Brain microvascular endothelial cell (primary cell): Measurements from ENCODE around the gene TTC7B.

Experiments used
- DNase-seq: peaks from one replicate; pipeline ENCODE4 v3.0.0-alpha.2; 2020
- H3K27ac ChIP-seq: fragments of 250-450 bp; sonication (Bioruptor Pico); 2 replicates; pipeline ENCODE4 v1.5.1; 2020; ENCODE audit warnings: mild to moderate bottlenecking, moderate library complexity
- H3K27me3 ChIP-seq: fragments of 250-450 bp; sonication (Bioruptor Pico); replicated peaks from 2 replicates; pipeline ENCODE4 v1.5.1; 2020; ENCODE audit warnings: mild to moderate bottlenecking
- H3K36me3 ChIP-seq: fragments of 250-450 bp; sonication (Bioruptor Pico); replicated peaks from 2 replicates; pipeline ENCODE4 v1.5.1; 2020; ENCODE audit warnings: mild to moderate bottlenecking
- H3K4me3 ChIP-seq: 2 replicates; pipeline ENCODE4 v1.5.1; 2011; ENCODE audit warnings: low read depth, mild to moderate bottlenecking, control low read depth, low read length, moderate library complexity
- CTCF ChIP-seq: IDR thresholded peaks from 2 replicates; pipeline ENCODE4 v1.5.1; 2011; ENCODE audit warnings: low read depth, mild to moderate bottlenecking, moderate library complexity, low read length, control low read depth, inconsistent platforms; ENCODE audit errors: missing control alignments
- in situ Hi-C: cut with HindIII; loops from 2 replicates; pipeline ENCODE4 v1.10.0; 2017; ENCODE audit warnings: low sequenced_read_pairs, low pct_ligation_motif_present

The TTC7B gene

GRCh38 chr14:90574188-90575131, 241.8 kb downstream of the TTC7B start:
- DNase-seq = no peak
- in situ Hi-C loops = no loop called here
- TF ChIP-seq CTCF = no peak
- no peaks in the 10 kb centered on the region for H3K36me3 ChIP-seq
- H3K4me3 ChIP-seq = no peak overlapping the region
- H3K27me3 ChIP-seq = no peaks in the 10 kb centered on the region
- no peak overlapping the region for H3K27ac ChIP-seq

GRCh38 chr14:90573385-90574105, 242.7 kb downstream of the TTC7B start:
- in situ Hi-C loops = no loop called here
- Histone ChIP-seq H3K4me3 (no peak overlapping the region), H3K36me3 (no peaks in the 10 kb centered on the region), H3K27me3 (no peaks in the 10 kb centered on the region), H3K27ac (no peak overlapping the region)
- no peak for DNase-seq
- TF ChIP-seq CTCF = no peak

- in situ Hi-C loops = no loop called here
- no peaks in the 10 kb centered on the region for H3K27me3 ChIP-seq
- no peak for DNase-seq
- no peak for TF ChIP-seq CTCF
- no peak overlapping the region for H3K27ac ChIP-seq
- H3K4me3 ChIP-seq = no peak overlapping the region
- no peaks in the 10 kb centered on the region for H3K36me3 ChIP-seq
Observed at GRCh38 chr14:90572441-90573150, 243.6 kb downstream of the TTC7B start.

- H3K4me3 ChIP-seq = no peak overlapping the region
- in situ Hi-C loops = no loop called here
- no peaks in the 10 kb centered on the region for H3K36me3 ChIP-seq
- no peak for DNase-seq
- H3K27me3 ChIP-seq = no peaks in the 10 kb centered on the region
- no peak for TF ChIP-seq CTCF
- H3K27ac ChIP-seq = no peak overlapping the region
Observed at GRCh38 chr14:90571149-90571947, 244.9 kb downstream of the TTC7B start.

- TF ChIP-seq CTCF = no peak
- no peak for DNase-seq
- H3K27me3 ChIP-seq = no peaks in the 10 kb centered on the region
- no peak overlapping the region for H3K4me3 ChIP-seq
- H3K36me3 ChIP-seq = no peaks in the 10 kb centered on the region
- H3K27ac ChIP-seq = no peak overlapping the region
- in situ Hi-C loops = no loop called here
Observed at GRCh38 chr14:90570461-90570860, 245.8 kb downstream of the TTC7B start.
